Suprapubic skin (tissue), 4 donors: ENCODE data around the gene PHYH.

Experiments
- EP300 ChIP-seq: sonication (generic); formaldehyde crosslinking; IDR thresholded peaks from one replicate; pipeline ENCODE4 v1.6.1; 2017; ENCODE audit warnings: antibody characterized with exemption
- POLR2A ChIP-seq, 2 donors: fragments of 450-650 bp; IDR thresholded peaks; one replicate each; pipeline ENCODE4 v1.6.1; 2017; ENCODE audit warnings: antibody characterized with exemption in 2 of 2, mild to moderate bottlenecking in 2 of 2, moderate library complexity in 2 of 2
- POLR2AphosphoS5 ChIP-seq, 3 donors: sonication (generic); formaldehyde crosslinking; IDR thresholded peaks; one replicate each; pipeline ENCODE4 v1.6.1; 2017; ENCODE audit warnings: antibody characterized with exemption in 3 of 3
- TF ChIP-seq, protein P1 (sequence below), 2 donors: fragments of 200-600 bp in 1 of 2; fragments of 450-650 bp in 1 of 2; sonication (generic) in 1 of 2; IDR thresholded peaks; one replicate each; pipeline ENCODE4 v1.5.1; 2016 to 2019; ENCODE audit warnings: antibody characterized with exemption in 2 of 2, mild to moderate bottlenecking in 1 of 2, moderate library complexity in 1 of 2

GRCh38 chr10:13308096-13308495 lies 8.2 kb upstream of the PHYH start:
- TF ChIP-seq, protein P1, sequence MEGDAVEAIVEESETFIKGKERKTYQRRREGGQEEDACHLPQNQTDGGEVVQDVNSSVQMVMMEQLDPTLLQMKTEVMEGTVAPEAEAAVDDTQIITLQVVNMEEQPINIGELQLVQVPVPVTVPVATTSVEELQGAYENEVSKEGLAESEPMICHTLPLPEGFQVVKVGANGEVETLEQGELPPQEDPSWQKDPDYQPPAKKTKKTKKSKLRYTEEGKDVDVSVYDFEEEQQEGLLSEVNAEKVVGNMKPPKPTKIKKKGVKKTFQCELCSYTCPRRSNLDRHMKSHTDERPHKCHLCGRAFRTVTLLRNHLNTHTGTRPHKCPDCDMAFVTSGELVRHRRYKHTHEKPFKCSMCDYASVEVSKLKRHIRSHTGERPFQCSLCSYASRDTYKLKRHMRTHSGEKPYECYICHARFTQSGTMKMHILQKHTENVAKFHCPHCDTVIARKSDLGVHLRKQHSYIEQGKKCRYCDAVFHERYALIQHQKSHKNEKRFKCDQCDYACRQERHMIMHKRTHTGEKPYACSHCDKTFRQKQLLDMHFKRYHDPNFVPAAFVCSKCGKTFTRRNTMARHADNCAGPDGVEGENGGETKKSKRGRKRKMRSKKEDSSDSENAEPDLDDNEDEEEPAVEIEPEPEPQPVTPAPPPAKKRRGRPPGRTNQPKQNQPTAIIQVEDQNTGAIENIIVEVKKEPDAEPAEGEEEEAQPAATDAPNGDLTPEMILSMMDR (IDR thresholded peaks at IDR 0.05) = no peak
- TF ChIP-seq POLR2AphosphoS5 (IDR thresholded peaks at IDR 0.05) (no peak), POLR2A (IDR thresholded peaks at IDR 0.05) (no peak), EP300 (no peak)
